LNCAP (cell line): ENCODE measurements around the gene ZCCHC24.

Source experiments
- CTCF ChIP-seq: fragments of 450-650 bp; IDR thresholded peaks from 2 replicates; pipeline ENCODE4 v1.5.1; 2017; ENCODE audit warnings: mild to moderate bottlenecking

ZCCHC24 gene

GRCh38 chr10:79334573-79334972 is 110.9 kb downstream of the ZCCHC24 start:
- TF ChIP-seq CTCF, result no peak

GRCh38 chr10:79333513-79333912 is 111.9 kb downstream of the ZCCHC24 start:
- no peak for TF ChIP-seq CTCF
